Lower leg skin (tissue), 4 donors: Measurements from ENCODE around the gene TMPRSS9. TPM values are rescaled to one million over a fixed set of nuclear protein-coding genes. Genes with fewer than 3 reads are reported as not detected.

Source experiments
- DNase-seq, 2 donors: peaks; one replicate each; pipeline ENCODE4 v3.0.0-alpha.2; 2019; ENCODE audit warnings: low spot score in 2 of 2
- H3K4me3 ChIP-seq: fragments of 200-600 bp; sonication (generic); 2 replicates; pipeline ENCODE4 v1.5.1; 2017; ENCODE audit warnings: mild to moderate bottlenecking, low read depth; ENCODE audit not compliant: poor library complexity, severe bottlenecking
- POLR2A ChIP-seq, 2 donors: fragments of 450-650 bp; IDR thresholded peaks; one replicate each; pipeline ENCODE4 v1.6.1; 2016 to 2017; ENCODE audit warnings: antibody characterized with exemption in 2 of 2, mild to moderate bottlenecking in 1 of 2, moderate library complexity in 1 of 2
- WGBS, 2 donors: methylation state at CpG; one replicate each; pipeline ENCODE4 v1.1.5; 2018; 5-methylcytosine and 5-hydroxymethylcytosine counted together
- intact Hi-C: fragments of 100-400 bp; cut with DNase I; formaldehyde crosslinking; loops from one replicate; pipeline ENCODE4 v1.15.0; 2023; ENCODE audit warnings: low total_unique reads
- total RNA-seq, 4 donors: library from RNA; depleted of rRNA; stranded (reverse); fragments of >200 nt; gene quantifications; one replicate each; pipeline ENCODE4 v1.1.0, GENCODE V29; 2016
- TF ChIP-seq, protein P1 (sequence below), 3 donors: fragments of 450-650 bp; IDR thresholded peaks; one replicate each; pipeline ENCODE4 v1.5.1; 2016; ENCODE audit warnings: antibody characterized with exemption in 3 of 3, mild to moderate bottlenecking in 3 of 3, moderate library complexity in 2 of 3

TMPRSS9 gene
- total RNA-seq, 4 donors from 2014 or later = not detected

DNA sequence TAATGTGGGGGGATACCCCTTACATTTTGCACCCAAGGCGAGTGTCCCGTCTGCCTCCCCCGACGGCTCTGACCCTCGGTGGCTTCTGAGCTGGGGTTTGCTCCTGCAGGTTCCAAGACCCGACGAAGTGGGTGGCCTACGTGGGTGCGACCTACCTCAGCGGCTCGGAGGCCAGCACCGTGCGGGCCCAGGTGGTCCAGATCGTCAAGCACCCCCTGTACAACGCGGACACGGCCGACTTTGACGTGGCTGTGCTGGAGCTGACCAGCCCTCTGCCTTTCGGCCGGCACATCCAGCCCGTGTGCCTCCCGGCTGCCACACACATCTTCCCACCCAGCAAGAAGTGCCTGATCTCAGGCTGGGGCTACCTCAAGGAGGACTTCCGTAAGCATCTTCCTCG, 48.2 kb downstream of the TMPRSS9 start:
- DNase-seq = no peak
- TF ChIP-seq POLR2A (IDR thresholded peaks at IDR 0.05) = no peak
- TF ChIP-seq, protein P1, sequence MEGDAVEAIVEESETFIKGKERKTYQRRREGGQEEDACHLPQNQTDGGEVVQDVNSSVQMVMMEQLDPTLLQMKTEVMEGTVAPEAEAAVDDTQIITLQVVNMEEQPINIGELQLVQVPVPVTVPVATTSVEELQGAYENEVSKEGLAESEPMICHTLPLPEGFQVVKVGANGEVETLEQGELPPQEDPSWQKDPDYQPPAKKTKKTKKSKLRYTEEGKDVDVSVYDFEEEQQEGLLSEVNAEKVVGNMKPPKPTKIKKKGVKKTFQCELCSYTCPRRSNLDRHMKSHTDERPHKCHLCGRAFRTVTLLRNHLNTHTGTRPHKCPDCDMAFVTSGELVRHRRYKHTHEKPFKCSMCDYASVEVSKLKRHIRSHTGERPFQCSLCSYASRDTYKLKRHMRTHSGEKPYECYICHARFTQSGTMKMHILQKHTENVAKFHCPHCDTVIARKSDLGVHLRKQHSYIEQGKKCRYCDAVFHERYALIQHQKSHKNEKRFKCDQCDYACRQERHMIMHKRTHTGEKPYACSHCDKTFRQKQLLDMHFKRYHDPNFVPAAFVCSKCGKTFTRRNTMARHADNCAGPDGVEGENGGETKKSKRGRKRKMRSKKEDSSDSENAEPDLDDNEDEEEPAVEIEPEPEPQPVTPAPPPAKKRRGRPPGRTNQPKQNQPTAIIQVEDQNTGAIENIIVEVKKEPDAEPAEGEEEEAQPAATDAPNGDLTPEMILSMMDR (IDR thresholded peaks at IDR 0.05) = no peak
- H3K4me3 ChIP-seq = no peak overlapping the region
- WGBS, 2 donors = 79 to 86% methylated on average over 13 to 22 of the region's 25 CpGs
- intact Hi-C loops = loop anchor here (10.0 kb wide), 1 partner anchor 263 kb away; no protein-coding TSS in a partner anchor

DNA sequence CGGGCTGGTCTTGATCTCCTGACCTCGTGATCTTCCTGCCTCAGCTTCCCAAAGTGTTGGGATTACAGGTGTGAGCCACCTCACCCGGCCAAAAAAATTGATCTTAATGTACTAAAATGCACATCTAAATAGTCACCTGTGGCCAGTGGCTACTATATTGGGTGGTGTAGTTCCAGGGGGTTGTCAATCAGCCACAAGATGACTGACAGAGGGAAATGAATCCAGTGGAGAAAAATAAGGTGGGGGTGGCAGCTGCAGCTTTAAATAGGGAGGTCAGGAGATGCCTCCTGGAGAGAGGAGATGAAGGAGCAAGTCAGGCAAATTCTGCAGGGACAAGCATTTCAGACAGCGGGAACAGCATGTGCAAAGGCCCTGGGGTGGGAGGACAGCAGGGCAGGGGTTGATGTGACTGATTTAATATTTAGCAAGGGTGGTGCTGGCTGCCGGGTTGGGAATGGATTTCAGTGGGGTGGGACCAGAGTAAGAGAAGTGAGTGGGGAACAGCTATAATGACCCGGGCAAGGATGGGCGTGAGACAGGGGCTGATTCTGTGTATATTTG, 49.4 kb downstream of the TMPRSS9 start:
- 93 to 95% methylated on average over 7 of the region's 7 CpGs for WGBS, 2 donors
- DNase-seq = no peak
- no peak for TF ChIP-seq POLR2A (IDR thresholded peaks at IDR 0.05)
- TF ChIP-seq, protein P1 (IDR thresholded peaks at IDR 0.05) = no peak
- intact Hi-C loops = loop anchor here (10.0 kb wide), 1 partner anchor 265 kb away; no protein-coding TSS in a partner anchor
- no peak overlapping the region for H3K4me3 ChIP-seq

- no peak for DNase-seq
- 93 to 95% methylated on average over 7 of the region's 7 CpGs for WGBS, 2 donors
- TF ChIP-seq, protein P1 (IDR thresholded peaks at IDR 0.05) = no peak
- TF ChIP-seq POLR2A (IDR thresholded peaks at IDR 0.05) = no peak
- no peak overlapping the region for H3K4me3 ChIP-seq
- intact Hi-C loops = no loop called here
Observed at GRCh38 chr19:2410023-2410422, 50.0 kb downstream of the TMPRSS9 start.

- H3K4me3 ChIP-seq = no peak overlapping the region
- TF ChIP-seq, protein P1 (IDR thresholded peaks at IDR 0.05) = no peak
- no peak for TF ChIP-seq POLR2A (IDR thresholded peaks at IDR 0.05)
- WGBS, 2 donors = 90 to 91% methylated on average over 8 of the region's 8 CpGs
- intact Hi-C loops = no loop called here
- DNase-seq = no peak
Observed at GRCh38 chr19:2411709-2412108, 51.6 kb downstream of the TMPRSS9 start.

- intact Hi-C loops = no loop called here
- 53 to 55% methylated on average over 2 of the region's 2 CpGs for WGBS, 2 donors
- DNase-seq = no peak
- no peak overlapping the region for H3K4me3 ChIP-seq
- no peak for TF ChIP-seq POLR2A (IDR thresholded peaks at IDR 0.05)
- TF ChIP-seq, protein P1 (IDR thresholded peaks at IDR 0.05) = no peak
Observed at GRCh38 chr19:2412449-2412848, 52.4 kb downstream of the TMPRSS9 start.

DNA sequence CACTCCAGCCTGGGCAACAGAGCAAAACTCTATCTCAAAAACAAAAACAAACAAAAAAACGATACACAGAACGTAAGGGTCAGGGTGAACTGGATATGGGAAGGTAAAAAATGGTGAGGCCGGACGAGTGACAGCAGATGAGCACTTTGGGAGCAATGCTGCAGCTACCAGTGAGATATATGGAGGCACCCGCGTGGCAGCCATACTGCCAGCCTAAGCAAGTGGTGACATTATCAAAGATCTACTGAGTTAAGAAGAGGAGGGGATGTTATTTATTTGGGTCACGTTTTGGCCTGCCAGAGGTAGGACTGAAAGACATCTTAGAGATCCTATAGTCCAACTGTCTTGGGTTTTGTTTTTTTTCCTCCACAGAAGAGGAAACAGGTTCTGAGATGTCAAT, 53.1 kb downstream of the TMPRSS9 start:
- 81 to 84% methylated on average over 7 of the region's 7 CpGs for WGBS, 2 donors
- no peak for TF ChIP-seq POLR2A (IDR thresholded peaks at IDR 0.05)
- TF ChIP-seq, protein P1 (IDR thresholded peaks at IDR 0.05) = no peak
- H3K4me3 ChIP-seq = no peak overlapping the region
- intact Hi-C loops = no loop called here
- no peak for DNase-seq
